H1 (cell line): ENCODE measurements around the gene OVOL3. TPM values are rescaled to one million over a fixed set of nuclear protein-coding genes. Genes with fewer than 3 reads are reported as not detected.
"Not testable (repeated sequence)": the region's sequence is repeated elsewhere in the genome, so short reads cannot be mapped to it uniquely, and the experiment has no call there.

Source experiments
- CTCF ChIA-PET: fragments of 300-600 bp; sonication (Branson Sonifier 250); formaldehyde crosslinking; loops from one replicate; lab custom pipeline; 2021; ENCODE audit not compliant: partially characterized antibody; lab: Charles Lee
- POLR2A ChIA-PET: fragments of 300-600 bp; sonication (Branson Sonifier 250); formaldehyde crosslinking; loops from one replicate; lab custom pipeline; 2021; ENCODE audit warnings: inconsistent platforms; ENCODE audit not compliant: partially characterized antibody; lab: Charles Lee
- DNase-seq, 2 experiments: peaks; one replicate each; pipeline versions ENCODE4 v3.0.0 to v3.0.0-alpha.2; 2010 to 2022; ENCODE audit warnings: low spot score in 2 of 2, low read depth in 1 of 2, mixed read lengths in 1 of 2
- FAIRE-seq: peaks from 2 replicates; lab custom pipeline; 2011; peaks lifted over from hg19 to GRCh38; lab: Jason Lieb, UNC
- H2AFZ ChIP-seq: 2 replicates; pipeline ENCODE4 v1.8.1; 2012; ENCODE audit warnings: low read length, inconsistent platforms
- H2AK5ac ChIP-seq: 2 replicates; pipeline ENCODE4 v1.6.1; 2013; ENCODE audit warnings: low read depth, low read length
- H2BK120ac ChIP-seq: replicated peaks from 2 replicates; pipeline ENCODE3; 2013; ENCODE audit warnings: low read depth, low read length, inconsistent platforms
- H2BK12ac ChIP-seq: 2 replicates; pipeline ENCODE4 v1.6.1; 2013; ENCODE audit warnings: low read depth, low read length
- H2BK15ac ChIP-seq: 2 replicates; pipeline ENCODE4 v1.6.1; 2013; ENCODE audit warnings: low read length
- H2BK20ac ChIP-seq: 2 replicates; pipeline ENCODE4 v1.6.1; 2013; ENCODE audit warnings: low read length
- H2BK5ac ChIP-seq: 2 replicates; pipeline ENCODE4 v1.6.1; 2013; ENCODE audit warnings: low read depth, low read length
- H3K14ac ChIP-seq: 2 replicates; pipeline ENCODE4 v1.6.1; 2013; ENCODE audit warnings: inconsistent platforms; ENCODE audit not compliant: insufficient read length
- H3K18ac ChIP-seq: 2 replicates; pipeline ENCODE4 v1.6.1; 2013; ENCODE audit warnings: low read length; ENCODE audit errors: extremely low read depth
- H3K23ac ChIP-seq: 2 replicates; pipeline ENCODE4 v1.6.1; 2013; ENCODE audit warnings: inconsistent platforms; ENCODE audit not compliant: insufficient read length
- H3K23me2 ChIP-seq: 2 replicates; pipeline ENCODE4 v1.6.1; 2013; ENCODE audit warnings: low read depth, low read length
- H3K27ac ChIP-seq: 2 replicates; pipeline ENCODE4 v1.6.1; 2011; ENCODE audit warnings: low read depth, low read length, inconsistent platforms
- H3K27me3 ChIP-seq, 4 experiments: replicated peaks in 1 of 4; 1 replicate in 1 of 4; 2 replicates in 3 of 4; pipeline versions ENCODE4 v1.6.1 to v1.8.1; 2011 to 2013; ENCODE audit warnings: low read length in 3 of 4, mild to moderate bottlenecking in 3 of 4, inconsistent platforms in 2 of 4, mixed read lengths in 2 of 4, moderate library complexity in 1 of 4; ENCODE audit not compliant: control insufficient read depth in 3 of 4, insufficient read depth in 3 of 4; ENCODE audit errors: extremely low read depth in 1 of 4
- H3K36me3 ChIP-seq, 4 experiments: 2 replicates each; pipeline versions ENCODE4 v1.6.1 to v1.8.1; 2011 to 2013; ENCODE audit warnings: mild to moderate bottlenecking in 4 of 4, low read length in 3 of 4, moderate library complexity in 2 of 4, control low read depth in 1 of 4, inconsistent platforms in 1 of 4; ENCODE audit not compliant: insufficient read depth in 4 of 4, control insufficient read depth in 2 of 4
- H3K4ac ChIP-seq: replicated peaks from 2 replicates; pipeline ENCODE3; 2013; ENCODE audit warnings: low read length, low read depth, mixed read lengths, inconsistent platforms; ENCODE audit not compliant: insufficient read length
- H3K4me1 ChIP-seq, 4 experiments: replicated peaks in 1 of 4; 1 replicate in 1 of 4; 2 replicates in 3 of 4; pipeline versions ENCODE4 v1.6.1 to v1.8.1; 2011 to 2013; ENCODE audit warnings: low read length in 3 of 4, inconsistent platforms in 2 of 4, mixed read lengths in 1 of 4; ENCODE audit not compliant: insufficient read depth in 4 of 4, control insufficient read depth in 3 of 4
- H3K4me2 ChIP-seq, 2 experiments: 2 replicates each; pipeline versions ENCODE4 v1.6.1 to v1.8.1; 2011 to 2013; ENCODE audit warnings: low read depth in 2 of 2, low read length in 2 of 2, control low read depth in 1 of 2, inconsistent platforms in 1 of 2, mild to moderate bottlenecking in 1 of 2; ENCODE audit not compliant: insufficient read depth in 1 of 2
- H3K4me3 ChIP-seq, 4 experiments: fragments of 200-600, 300-600 bp in 1 of 4; sonication (generic), shearing (Covaris generic), sonication (Bioruptor Twin) in 1 of 4; 2 replicates each; pipeline versions ENCODE4 v1.5.1 to v1.8.1; 2011 to 2016; ENCODE audit warnings: low read length in 4 of 4, low read depth in 3 of 4, control low read depth in 2 of 4, inconsistent platforms in 2 of 4, mild to moderate bottlenecking in 2 of 4, mixed read lengths in 1 of 4, moderate library complexity in 1 of 4; ENCODE audit not compliant: insufficient read depth in 2 of 4; ENCODE audit errors: extremely low read depth in 1 of 4
- H3K56ac ChIP-seq: replicated peaks from 2 replicates; pipeline ENCODE3; 2013; ENCODE audit warnings: low read depth, mild to moderate bottlenecking, mixed read lengths, low read length, inconsistent platforms; ENCODE audit not compliant: insufficient read length
- H3K79me1 ChIP-seq: 2 replicates; pipeline ENCODE4 v1.6.1; 2013; ENCODE audit warnings: low read depth, low read length, control low read depth
- H3K79me2 ChIP-seq, 2 experiments: 2 replicates each; pipeline versions ENCODE4 v1.6.1 to v1.8.1; 2012 to 2013; ENCODE audit warnings: low read length in 2 of 2, mild to moderate bottlenecking in 2 of 2, inconsistent platforms in 1 of 2; ENCODE audit not compliant: insufficient read depth in 2 of 2, control insufficient read depth in 1 of 2
- H3K9ac ChIP-seq, 4 experiments: replicated peaks in 1 of 4; 1 replicate in 1 of 4; 2 replicates in 3 of 4; pipeline versions ENCODE4 v1.6.1 to v1.8.1; 2011 to 2013; ENCODE audit warnings: low read depth in 3 of 4, low read length in 3 of 4, control low read depth in 2 of 4, mild to moderate bottlenecking in 2 of 4, moderate library complexity in 2 of 4, inconsistent platforms in 1 of 4; ENCODE audit errors: extremely low read depth in 1 of 4
- H3K9me3 ChIP-seq, 2 experiments: 2 replicates each; pipeline versions ENCODE4 v1.6.1 to v1.8.1; 2012 to 2013; ENCODE audit warnings: mild to moderate bottlenecking in 2 of 2, moderate library complexity in 2 of 2, control low read depth in 1 of 2, inconsistent platforms in 1 of 2, low read depth in 1 of 2, low read length in 1 of 2, mixed read lengths in 1 of 2; ENCODE audit not compliant: insufficient read depth in 2 of 2
- H4K20me1 ChIP-seq, 2 experiments: replicated peaks in 1 of 2; 2 replicates each; pipeline versions ENCODE3 to v1.8.1; 2011 to 2013; ENCODE audit warnings: inconsistent platforms in 2 of 2, low read length in 2 of 2, mild to moderate bottlenecking in 1 of 2; ENCODE audit not compliant: insufficient read depth in 2 of 2, control insufficient read depth in 1 of 2
- H4K5ac ChIP-seq: 2 replicates; pipeline ENCODE4 v1.6.1; 2013; ENCODE audit warnings: low read length, low read depth, mixed read lengths, inconsistent platforms; ENCODE audit not compliant: insufficient read length
- H4K8ac ChIP-seq: 2 replicates; pipeline ENCODE4 v1.8.0; 2013; ENCODE audit warnings: mild to moderate bottlenecking, moderate library complexity, low read length, inconsistent platforms; ENCODE audit not compliant: insufficient read depth; ENCODE audit errors: extremely low read depth
- H4K91ac ChIP-seq: replicated peaks from 2 replicates; pipeline ENCODE3; 2013; ENCODE audit warnings: low read length, mixed read lengths, inconsistent platforms; ENCODE audit not compliant: insufficient read length
- WGBS, 2 experiments: shearing (Covaris generic) in 1 of 2; methylation state at CpG; one replicate each; pipeline versions ENCODE4 v1.1.6 to v1.1.7; 2013 to 2015; ENCODE audit warnings: low lambda C conversion rate in 2 of 2, mixed read lengths in 2 of 2, inconsistent platforms in 1 of 2, low coverage in 1 of 2, missing lambda C conversion rate in 1 of 2; ENCODE audit not compliant: insufficient replicate concordance in 2 of 2, insufficient coverage in 1 of 2, insufficient read length in 1 of 2; ENCODE audit errors: extremely low coverage in 1 of 2, missing lambda C conversion rate in 1 of 2; 5-methylcytosine and 5-hydroxymethylcytosine counted together
- polyA plus RNA-seq, 7 experiments: library from polyadenylated mRNA; depleted of rRNA in 3 of 7; stranded (reverse) in 5 of 7; unstranded in 2 of 7; fragments of >200 nt in 5 of 7; fragments of 200-250 nt in 2 of 7; gene quantifications; 1 replicate in 5 of 7; 2 replicates in 1 of 7; 4 replicates in 1 of 7; pipeline versions ENCODE4 v1.2.1 to v1.2.3, GENCODE V29; 2011 to 2013; ENCODE audit warnings: missing spikeins in 2 of 7, mixed read lengths in 2 of 7
- total RNA-seq: library from RNA; stranded (reverse); fragmentation: NEBNext Ultra II Directional; extraction: Animal tissue kit (Norgen Biotek cat#: 25700); gene quantifications from 2 replicates; pipeline ENCODE4 v1.2.1, GENCODE V29; 2021

The OVOL3 gene
- total and polyA plus RNA-seq, 2 of the 8 experiments (the other 6 are each of a cell fraction or from before 2014, with no cell fraction given): 0.45 TPM; not detected in 1

- not testable (repeated sequence) for H2BK15ac ChIP-seq, H3K18ac ChIP-seq, H3K4me1 ChIP-seq, H2BK12ac ChIP-seq, H3K27ac ChIP-seq, H3K9ac ChIP-seq, H3K27me3 ChIP-seq, H3K14ac ChIP-seq, H3K4me3 ChIP-seq, H4K20me1 ChIP-seq, H4K8ac ChIP-seq, H4K5ac ChIP-seq, FAIRE-seq, H3K79me2 ChIP-seq, H4K91ac ChIP-seq, H3K79me1 ChIP-seq, H2BK20ac ChIP-seq, H3K9me3 ChIP-seq, H3K4me2 ChIP-seq, H3K23me2 ChIP-seq, H3K4ac ChIP-seq, H2BK120ac ChIP-seq, DNase-seq, H3K36me3 ChIP-seq, H3K23ac ChIP-seq, H2AK5ac ChIP-seq, H2AFZ ChIP-seq, H3K56ac ChIP-seq, H2BK5ac ChIP-seq
- 90% methylated on average over 6 of the region's 6 CpGs; no CpG with 5 or more reads in 1 of the 2 experiments for WGBS, 2 experiments
- CTCF ChIA-PET: interaction anchor here (1.0 to 9.1 kb wide), 3 partner anchors 20 to 39 kb away, joined by 3 to 157 read pairs (median 4); partner anchors contain the start of gene OVOL3
- POLR2A ChIA-PET: interaction anchor here (4.7 kb wide), 1 partner anchor 36 kb away, joined by 45 read pairs; no protein-coding TSS in a partner anchor
These were observed 20.3 kb downstream of the OVOL3 start for GRCh38 chr19:36131221-36131620.

- H4K91ac ChIP-seq, H3K79me2 ChIP-seq, H4K20me1 ChIP-seq, H4K5ac ChIP-seq, H3K4me1 ChIP-seq, H3K9ac ChIP-seq, H3K9me3 ChIP-seq, H2BK12ac ChIP-seq, CTCF ChIA-PET, H2AFZ ChIP-seq, DNase-seq, H3K4me2 ChIP-seq, H4K8ac ChIP-seq, H3K56ac ChIP-seq, H3K4ac ChIP-seq, H3K27ac ChIP-seq, H3K36me3 ChIP-seq, H3K4me3 ChIP-seq, H3K23me2 ChIP-seq, H2BK20ac ChIP-seq, H3K27me3 ChIP-seq, H2AK5ac ChIP-seq, H2BK15ac ChIP-seq, H3K14ac ChIP-seq, H2BK120ac ChIP-seq, H2BK5ac ChIP-seq, FAIRE-seq, H3K18ac ChIP-seq, H3K79me1 ChIP-seq, H3K23ac ChIP-seq: not testable (repeated sequence)
- WGBS, 2 experiments: 95% methylated on average over 4 of the region's 4 CpGs; no CpG with 5 or more reads in 1 of the 2 experiments
- POLR2A ChIA-PET: interaction anchor here (0.9 kb wide), 1 partner anchor 52 kb away, joined by 4 read pairs; no protein-coding TSS in a partner anchor
These were observed 23.9 kb downstream of the OVOL3 start for GRCh38 chr19:36134867-36135266.
